Measurements from ENCODE around the gene BCAS3.
"Not testable (repeated sequence)": the region's sequence is repeated elsewhere in the genome, so short reads cannot be mapped to it uniquely, and the experiment has no call there.

Gene BCAS3

DNA sequence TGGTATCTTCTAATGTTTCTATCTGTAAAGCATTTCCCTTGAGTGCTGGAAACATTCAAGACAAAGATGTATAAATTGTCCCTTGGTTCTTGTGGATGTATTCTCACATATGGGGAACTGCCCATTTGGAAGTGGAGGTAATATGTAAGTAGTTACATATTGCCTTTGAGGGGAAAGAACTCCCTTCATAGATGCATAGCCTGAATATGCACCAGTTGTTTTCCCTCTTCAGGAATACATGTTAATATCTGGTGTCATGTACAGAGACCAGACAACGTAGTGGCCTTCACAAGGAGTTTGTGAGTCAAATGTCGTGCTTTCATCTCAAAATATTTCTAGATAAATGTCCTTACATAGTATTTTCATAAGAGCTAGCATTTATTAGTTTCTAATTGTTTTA, 213.5 kb downstream of the BCAS3 start:
- no peak for DNase-seq

DNA sequence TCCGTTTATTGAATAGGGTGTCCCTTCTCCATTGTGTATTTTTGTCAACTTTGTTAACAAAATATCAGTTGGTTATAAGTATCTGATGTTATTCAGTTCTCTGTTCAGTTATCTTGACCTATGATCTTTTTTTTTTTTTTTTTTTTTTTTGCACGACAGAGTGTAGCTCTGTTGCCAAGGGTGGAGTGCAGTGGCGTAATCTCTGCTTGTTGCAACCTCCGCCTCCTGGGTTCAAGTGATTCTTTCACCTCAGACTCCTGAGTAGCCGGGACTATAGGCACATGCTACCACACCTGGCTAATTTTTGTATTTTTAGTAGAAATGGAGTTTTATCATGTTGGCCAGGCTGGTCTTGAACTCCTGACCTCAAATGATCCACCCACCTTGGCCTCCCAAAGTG, 215.8 kb downstream of the BCAS3 start:
- DNase-seq, result no peak

DNA sequence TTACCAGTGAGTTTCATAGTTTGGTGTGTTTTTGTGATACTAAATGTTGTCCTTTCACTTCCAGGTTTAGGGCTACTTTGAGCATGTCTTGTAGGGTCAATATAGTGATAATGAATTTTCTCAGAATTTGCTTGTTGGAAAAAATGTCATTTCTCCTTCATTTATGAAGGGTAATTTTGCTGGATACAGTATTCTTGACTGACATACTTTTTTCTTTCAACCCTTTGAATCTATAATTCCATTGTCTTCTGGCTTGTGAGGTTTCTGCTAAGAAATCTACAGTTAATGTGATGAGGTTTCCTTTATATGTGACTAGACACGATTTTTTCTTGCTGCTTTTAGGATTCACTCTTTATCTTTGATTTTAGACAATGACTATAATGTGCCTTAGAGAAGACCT, 219.3 kb downstream of the BCAS3 start:
- no peak for DNase-seq

DNA sequence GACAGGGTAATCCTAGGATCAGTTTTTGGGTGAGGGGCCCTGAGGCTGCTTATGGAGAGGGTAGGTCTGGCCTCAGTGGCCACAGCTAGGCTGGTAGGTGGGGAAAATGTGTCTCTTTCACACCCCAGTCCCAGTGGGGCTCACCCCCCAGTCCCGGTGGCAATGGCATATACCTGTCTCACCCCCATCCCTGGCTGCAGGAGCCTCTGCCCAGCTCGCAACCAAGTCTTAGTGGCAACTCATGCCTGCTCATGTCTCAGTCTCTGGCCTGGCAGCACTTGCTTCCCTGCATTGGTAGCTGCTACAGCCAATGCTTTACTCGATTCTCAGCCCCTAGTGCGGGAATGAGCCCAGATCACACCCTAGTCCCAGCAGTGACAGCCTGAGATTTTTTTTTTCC, 221.5 kb downstream of the BCAS3 start:
- no peak for DNase-seq

DNA sequence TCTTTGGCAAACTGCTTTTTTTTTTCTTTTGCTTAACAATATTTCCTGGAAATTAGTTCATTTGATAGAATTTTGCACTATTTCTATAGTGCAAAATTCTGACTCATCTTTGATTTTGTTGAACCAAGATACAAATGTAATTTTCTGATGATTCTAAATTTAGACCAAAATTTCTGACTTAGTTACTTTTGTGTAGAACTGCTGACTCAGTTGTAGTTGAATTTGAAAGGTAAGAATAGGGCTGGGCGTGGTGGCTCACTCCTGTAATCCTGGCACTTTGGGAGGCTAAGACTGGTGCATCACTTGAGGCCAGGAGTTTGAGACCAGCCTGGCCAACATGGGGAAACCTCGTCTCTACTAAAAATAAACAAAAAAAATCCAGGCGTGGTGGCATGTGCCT, 223.0 kb downstream of the BCAS3 start:
- no peak for DNase-seq

DNA sequence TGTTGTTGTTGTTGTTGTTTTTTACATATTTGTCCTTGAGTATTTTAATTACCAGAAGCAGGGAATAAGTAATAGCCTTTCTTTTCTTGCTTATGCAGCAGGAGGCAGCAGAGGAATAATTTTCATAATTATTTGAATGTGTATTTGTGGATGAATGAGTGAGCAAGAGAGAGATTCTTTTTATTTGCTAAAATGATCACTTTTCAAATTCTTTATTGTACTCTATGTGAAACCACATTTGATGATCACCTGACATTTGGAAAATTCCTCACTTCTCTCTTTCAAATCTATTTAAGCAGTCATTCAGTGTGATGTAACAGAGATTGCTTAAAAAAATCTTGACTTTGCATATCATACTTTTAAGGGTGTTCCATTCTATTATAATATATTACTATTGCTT, 223.6 kb downstream of the BCAS3 start:
- DNase-seq, result no peak

DNA sequence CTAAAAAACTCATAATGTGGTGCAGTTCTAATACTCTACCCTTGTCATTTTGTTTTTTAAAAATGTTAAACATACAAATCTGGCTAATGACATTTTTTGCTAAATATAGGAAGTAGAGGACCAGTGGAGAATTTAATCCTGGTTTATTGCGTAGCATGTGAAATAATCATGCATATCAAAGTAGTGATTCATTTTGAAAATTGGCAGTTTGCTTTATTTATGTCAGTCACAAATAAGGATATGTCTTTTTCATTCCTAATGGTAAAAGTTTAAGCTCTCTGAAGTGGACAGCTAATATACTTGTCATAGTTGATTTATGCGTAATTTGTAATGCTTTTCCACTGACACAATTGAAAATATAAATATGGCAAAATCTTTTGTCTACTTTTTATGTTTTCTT, 224.2 kb downstream of the BCAS3 start:
- DNase-seq, result no peak

DNA sequence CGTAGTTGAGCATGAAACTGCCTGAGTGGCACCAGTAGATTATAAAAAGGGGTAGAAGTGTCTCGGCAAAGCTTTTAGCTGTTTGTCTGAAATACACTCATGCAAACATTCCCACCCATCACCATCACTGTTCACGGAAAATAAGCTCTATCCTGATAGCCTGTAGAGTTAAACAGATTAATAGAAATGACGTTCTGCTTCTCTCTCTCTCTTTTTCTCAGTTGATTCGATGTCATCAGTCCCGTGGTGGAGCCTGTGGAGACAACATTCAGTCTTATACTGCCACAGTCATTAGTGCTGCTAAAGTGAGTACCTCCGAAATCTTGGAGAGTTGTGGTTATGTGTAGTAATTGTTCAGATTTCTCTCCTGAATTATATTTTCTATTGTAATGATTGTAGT, 224.7 kb downstream of the BCAS3 start:
- no peak for DNase-seq

DNA sequence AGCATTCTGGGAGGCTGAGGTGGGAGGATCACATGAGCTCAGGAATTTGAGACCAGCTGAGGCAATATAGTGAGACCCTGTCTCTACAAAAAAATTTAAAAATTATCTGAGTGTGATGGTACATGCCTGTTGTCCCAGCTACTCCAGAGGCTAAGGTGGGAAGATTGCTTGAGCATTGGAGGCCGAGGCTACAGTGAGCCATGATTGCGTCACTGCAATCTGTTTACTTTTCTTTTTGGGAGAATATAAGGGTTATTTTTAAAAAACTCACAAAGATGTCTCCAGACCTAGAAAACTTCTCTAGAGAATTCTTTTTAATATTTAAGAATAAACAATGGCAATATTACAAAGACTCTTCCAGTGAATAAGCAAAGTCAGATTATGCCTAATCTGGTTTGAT, 226.9 kb downstream of the BCAS3 start:
- DNase-seq, result no peak

DNA sequence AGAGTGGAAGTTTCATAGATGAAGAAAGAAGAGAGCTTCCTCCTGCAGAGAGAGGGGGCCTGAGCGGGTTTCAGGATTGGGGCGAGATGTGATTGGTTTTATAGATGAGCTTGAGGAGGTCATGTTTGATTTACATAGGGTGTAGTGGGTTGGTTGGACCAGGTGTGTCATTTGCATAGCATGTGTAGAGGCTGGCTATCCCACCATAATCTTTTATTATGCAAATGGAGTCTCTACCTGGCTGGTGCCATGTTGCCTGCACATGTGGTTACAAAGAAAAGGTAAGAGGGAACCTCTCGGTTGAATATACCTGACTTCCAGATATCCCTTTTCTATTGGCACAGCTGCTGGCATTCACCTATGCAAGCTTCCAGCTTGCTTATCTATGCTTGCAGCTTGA, 228.1 kb downstream of the BCAS3 start:
- DNase-seq, result no peak

DNA sequence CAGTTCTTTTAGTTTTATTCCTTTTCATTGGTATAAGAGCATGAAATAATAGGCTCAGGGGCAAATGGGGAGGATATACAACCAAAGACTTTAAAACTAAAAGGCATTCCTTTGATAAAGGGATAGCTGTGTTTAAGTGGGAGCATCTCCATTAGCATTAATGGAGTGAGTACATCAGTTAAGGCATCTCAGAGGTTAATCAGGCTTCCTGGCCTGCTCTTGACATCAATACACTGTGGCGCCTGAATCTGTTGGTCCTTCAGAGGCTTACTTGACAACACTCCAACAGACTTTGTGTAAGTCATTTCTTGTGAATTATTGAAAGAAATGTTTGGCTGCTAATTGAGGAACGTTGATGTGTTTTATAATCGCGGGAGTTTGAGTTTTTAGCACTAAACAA, 230.7 kb downstream of the BCAS3 start:
- DNase-seq, result peak; percentile 69

DNA sequence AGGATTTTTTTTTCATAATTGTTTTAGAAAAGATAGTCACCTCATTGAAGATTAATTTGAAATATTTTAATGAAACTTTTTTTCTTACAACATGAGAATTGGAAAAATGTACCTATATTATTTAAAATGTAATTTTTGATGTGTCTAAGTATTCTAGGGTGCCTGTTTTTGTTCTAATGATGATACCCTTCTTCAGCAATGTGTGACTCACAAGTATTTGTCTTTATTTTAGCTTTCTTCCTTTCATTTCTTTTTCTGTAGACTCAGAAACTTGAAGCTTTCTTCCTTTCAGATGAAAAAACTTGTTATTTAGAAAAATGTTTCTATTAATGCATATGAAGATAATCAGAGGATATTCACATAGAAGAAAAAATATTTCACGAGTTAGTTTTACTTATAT, 231.8 kb downstream of the BCAS3 start:
- no peak for DNase-seq

DNA sequence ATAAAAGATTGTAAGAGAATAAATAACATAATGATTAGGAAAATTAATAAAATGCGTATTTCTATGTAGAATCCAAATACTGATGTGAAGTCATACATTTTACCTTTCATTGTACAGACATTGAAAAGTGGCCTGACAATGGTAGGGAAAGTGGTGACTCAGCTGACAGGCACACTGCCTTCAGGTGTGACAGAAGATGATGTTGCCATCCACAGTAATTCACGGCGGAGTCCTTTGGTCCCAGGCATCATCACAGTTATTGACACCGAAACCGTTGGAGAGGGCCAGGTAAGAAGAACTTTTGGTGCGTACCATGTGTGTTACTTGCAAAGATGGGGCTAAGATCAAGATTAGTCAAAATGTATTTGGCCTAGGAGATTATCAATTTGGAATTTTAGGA, 232.8 kb downstream of the BCAS3 start:
- DNase-seq, result peak; percentile 60

DNA sequence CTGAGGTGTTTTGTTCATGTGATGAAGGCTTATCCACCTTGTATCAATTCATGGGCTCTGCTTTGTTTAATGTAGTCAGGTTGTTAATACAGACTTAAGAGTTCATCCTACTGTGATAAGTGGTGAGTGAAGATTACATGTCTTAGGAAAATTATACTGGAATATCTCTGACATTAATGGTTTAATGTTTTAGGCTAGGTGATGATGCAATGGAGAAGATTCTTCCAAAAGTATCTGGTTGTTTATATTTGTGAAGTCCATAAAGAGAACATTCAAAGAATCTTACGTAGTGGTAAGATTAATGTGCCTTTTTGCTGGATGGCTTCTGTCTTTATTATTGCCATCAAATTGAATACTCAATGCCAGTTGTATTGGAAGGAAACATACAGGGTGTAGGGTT, 236.4 kb downstream of the BCAS3 start:
- no peak for DNase-seq

DNA sequence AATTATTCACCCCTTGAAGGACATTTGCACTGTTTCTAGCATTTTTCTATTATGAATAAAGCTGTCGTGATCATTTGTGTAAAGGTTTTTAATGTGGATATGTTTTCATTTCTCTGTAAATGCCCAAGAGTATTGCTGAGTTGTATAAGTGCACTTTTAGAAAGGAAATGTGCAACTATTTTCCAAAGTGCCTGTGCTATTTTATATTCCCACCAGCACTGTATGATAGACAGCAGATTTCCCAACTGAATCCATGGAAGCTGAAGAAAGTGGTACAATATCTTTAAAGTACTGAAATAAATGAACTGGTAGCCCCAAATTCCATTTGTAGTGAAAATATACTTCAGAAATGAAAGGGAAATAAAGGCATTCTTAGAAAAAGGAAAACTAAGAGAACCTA, 238.4 kb downstream of the BCAS3 start:
- DNase-seq, result no peak

DNA sequence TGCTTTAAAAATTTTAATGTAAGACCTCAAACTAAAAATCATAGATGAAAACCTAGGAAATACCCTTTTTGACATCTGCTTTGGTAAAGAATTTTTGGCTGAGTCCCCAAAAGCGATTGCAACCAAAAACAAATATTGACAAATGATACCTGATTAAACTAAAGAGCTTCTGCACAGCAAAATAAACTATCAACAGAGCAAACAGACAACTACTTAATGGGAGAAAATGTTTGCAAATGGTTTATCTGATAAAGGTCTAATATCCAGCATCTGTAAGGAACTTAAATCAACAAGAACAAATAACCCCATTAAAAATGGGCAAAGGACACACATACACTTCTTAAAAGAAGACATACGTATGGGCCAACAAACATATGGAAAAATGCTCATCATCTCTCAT, 242.5 kb downstream of the BCAS3 start:
- DNase-seq, result no peak

DNA sequence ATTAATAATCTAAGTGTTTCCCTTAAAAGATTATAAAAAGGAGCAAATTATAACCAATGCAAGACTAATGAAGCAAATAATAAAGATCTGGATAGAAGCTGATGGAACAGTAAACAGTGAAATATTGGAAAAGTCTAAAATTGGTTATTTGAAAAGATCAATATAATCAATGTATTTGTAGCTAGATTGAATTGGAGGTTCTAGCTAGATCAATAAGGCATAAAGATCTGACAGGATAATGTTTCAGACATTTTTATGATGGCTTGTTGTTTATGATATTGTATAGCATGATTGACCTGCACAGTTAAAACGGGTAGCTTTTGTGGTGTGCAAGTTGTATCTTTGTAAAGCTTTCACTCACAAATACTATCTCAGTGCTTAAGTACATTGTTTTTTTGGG, 245.3 kb downstream of the BCAS3 start:
- no peak for DNase-seq

DNA sequence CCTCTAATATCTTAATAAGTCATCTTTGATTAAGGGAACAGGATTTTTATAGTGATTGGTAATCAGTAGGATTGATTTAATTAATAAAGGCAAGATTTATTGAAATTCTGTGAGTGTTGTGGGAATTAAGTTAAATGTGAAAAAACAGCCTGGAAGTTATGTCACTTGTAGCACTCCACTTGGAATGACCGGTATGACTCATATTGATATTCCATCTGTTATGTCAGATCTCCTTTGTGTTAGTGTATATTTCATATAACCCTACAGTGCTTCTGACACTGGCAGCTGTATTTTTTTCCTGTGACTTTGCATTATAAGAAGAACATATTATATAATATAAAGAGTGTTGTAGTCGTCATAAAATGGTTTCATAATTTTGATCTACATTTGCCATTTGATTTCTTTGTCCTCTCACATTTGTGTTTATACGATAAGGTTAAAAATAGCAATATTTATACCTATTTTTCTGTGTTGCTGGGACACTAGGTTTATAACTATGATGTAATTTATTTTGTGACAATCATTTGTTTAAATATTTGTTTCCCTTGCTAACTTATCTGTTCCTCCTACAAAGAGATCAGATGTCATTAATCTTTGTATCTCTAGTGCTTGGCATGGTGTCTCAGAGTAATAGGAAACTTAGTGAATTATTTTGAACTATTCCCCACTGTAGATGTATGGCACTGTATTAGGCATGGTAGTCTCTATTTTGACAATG, 249.0 kb downstream of the BCAS3 start:
- no peak for DNase-seq

DNA sequence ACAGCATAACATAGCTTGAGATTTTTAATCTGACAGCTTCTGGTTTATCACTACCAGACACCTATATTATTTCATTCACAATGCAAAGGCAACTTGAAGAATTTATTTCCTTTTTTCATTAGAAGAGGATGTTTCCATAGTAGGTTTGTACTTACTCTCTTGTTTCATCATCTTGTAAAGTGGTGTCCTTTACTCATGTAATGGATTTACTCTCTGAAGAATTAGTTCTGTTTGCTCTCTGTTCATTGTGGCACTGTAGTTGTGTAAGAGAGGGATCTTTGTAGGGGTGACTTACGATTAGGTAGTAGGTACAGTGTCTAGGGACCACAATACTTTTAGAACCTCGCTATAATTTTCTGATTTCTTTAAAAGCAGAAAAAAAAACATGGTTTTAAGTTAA, 256.1 kb downstream of the BCAS3 start:
- DNase-seq, result no peak

DNA sequence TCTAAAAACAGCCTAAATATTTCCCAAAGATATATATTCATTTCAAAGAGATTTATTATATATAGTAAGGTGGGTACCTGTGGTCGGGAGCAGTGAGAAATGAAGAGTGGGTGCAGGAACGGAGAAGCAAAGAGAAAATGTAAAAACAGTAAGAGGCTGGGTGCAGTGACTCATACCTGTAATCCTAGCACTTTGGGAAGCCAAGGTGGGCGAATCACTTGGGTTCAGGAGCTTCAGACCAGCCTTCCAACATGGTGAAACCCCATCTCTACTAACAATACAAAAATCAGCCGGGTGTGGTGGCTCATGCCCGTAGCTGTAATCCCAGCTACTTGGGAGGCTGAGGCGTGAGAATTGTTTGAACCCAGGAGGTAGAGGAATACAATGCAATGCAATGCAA, 257.1 kb downstream of the BCAS3 start:
- no peak for DNase-seq

DNA sequence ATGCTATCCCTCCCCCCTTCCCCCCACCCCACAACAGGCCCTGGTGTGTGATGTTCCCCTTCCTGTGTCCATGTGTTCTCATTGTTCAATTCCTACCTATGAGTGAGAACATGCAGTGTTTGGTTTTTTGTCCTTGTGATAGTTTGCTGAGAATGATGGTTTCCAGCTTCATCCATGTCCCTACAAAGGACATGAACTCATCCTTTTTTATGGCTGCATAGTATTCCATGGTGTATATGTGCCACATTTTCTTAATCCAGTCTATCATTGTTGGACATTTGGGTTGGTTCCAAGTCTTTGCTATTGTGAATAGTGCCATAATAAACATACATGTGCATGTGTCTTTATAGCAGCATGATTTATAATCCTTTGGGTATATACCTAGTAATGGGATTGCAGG, 258.3 kb downstream of the BCAS3 start:
- DNase-seq, result not testable (repeated sequence)

DNA sequence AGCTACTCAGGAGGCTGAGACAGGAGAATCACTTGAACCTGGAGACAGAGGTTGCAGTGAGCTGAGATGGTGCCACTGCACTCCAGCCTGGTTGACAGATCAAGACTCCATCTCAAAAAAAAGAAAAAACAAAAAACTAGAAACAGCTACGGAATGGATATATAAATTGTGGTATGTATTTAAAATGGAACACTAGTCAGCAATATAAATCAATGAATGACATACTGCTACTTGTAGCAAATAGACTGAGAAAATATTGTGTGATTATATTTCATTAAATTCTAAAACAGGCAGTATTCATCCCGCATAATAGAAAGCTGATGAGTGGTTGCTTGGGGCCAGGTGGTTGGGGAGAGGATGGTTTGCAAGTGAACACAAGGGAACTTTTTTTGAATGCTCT, 261.7 kb downstream of the BCAS3 start:
- no peak for DNase-seq

DNA sequence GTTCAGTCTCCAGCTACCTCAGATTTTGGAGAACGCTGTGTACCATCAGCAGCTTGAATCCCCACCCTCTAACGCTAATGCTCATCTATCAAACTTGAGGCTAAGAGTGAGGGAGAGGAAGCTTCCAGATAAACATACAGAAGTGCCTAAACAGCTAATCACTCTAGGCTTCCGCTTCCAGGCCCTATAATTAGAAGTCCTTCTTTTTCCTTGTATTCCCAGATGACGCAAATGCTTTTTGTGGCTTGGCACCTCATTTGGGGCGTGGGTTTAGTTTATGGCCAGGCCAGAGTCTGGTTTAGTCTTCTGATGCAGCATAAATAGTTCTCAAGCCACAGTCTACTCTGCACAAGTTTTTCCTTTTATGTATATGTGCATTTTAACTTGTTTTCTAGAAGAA, 263.4 kb downstream of the BCAS3 start:
- peak; percentile 81 for DNase-seq

DNA sequence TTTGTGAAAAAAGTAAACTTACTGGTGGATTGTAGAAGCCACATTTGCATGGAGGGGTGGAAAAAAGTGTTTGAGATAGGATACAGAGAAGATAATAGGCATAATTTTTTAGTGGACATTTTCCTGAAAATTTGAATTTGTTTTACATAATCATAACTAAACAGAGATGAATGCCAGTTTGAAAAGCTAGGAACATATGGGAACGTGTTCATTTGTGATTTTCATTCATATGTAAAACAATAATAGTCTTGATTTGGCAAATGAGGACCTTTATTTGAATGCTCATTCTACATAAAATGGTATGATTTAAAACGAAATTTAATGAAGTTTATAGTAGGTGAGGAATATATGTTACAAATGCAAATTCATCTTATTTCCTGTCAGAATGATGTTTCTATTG, 263.9 kb downstream of the BCAS3 start:
- no peak for DNase-seq

DNA sequence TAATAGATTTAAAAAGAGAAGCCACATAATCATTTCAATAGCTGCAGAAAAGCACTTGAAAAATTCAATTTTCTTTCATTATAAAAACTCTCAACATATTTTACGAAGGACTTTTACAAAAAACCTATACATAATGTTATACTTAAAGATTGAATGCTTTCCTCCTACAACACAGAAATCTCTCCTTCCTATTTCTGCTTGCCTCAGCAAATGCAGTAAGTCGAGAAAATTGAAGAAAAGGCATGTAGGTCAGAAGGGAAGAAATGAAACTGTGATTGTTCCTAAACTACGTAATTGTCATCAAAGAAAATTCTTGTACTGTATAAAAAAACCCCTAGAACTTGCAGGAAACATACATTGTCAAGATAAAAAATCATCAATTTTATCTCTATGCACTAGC, 267.1 kb downstream of the BCAS3 start:
- DNase-seq, result no peak

DNA sequence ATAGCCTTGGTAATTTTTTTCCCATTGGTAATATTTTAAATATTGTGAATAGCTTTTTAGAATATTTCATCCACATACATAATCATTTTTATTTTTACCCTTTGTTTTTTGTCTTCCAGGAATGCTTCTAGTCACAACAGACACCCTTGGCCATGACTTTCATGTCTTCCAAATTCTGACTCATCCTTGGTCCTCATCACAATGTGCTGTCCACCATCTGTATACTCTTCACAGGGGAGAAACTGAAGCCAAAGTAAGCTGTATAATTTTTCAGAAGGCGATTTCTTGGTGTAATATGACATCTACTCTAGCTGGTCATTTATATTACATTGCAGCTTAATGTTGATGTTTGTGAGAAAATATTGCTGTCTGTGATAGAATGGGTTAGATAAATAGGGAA, 269.4 kb downstream of the BCAS3 start:
- no peak for DNase-seq
